Upper lobe of left lung (tissue), 4 donors: ENCODE data around the gene MYO5B.
"Not testable (repeated sequence)": the region's sequence is repeated elsewhere in the genome, so short reads cannot be mapped to it uniquely, and the experiment has no call there.

ENCODE experiments used
- CTCF ChIP-seq, 6 experiments: fragments of 450-650 bp in 4 of 6; fragments of 200-600 bp in 2 of 6; sonication (generic) in 2 of 6; IDR thresholded peaks; one replicate each; pipeline ENCODE4 v1.5.1; 2016 to 2019; ENCODE audit warnings: antibody characterized with exemption in 6 of 6
- POLR2AphosphoS5 ChIP-seq, 2 donors: sonication (generic); formaldehyde crosslinking; IDR thresholded peaks; one replicate each; pipeline ENCODE4 v1.5.1; 2017; ENCODE audit warnings: antibody characterized with exemption in 2 of 2

GRCh38 chr18:49783631-49784030 lies 411.3 kb downstream of the MYO5B start:
- TF ChIP-seq POLR2AphosphoS5, CTCF (IDR thresholded peaks at IDR 0.05): not testable (repeated sequence)
